H1 (cell line): ENCODE data around the gene KCNQ1. TPM values are rescaled to one million over a fixed set of nuclear protein-coding genes. Genes with fewer than 3 reads are reported as not detected.

Experiments
- CTCF ChIA-PET: fragments of 300-600 bp; sonication (Branson Sonifier 250); formaldehyde crosslinking; loops from one replicate; lab custom pipeline; 2021; ENCODE audit not compliant: partially characterized antibody; lab: Charles Lee
- POLR2A ChIA-PET: fragments of 300-600 bp; sonication (Branson Sonifier 250); formaldehyde crosslinking; loops from one replicate; lab custom pipeline; 2021; ENCODE audit warnings: inconsistent platforms; ENCODE audit not compliant: partially characterized antibody; lab: Charles Lee
- DNase-seq, 2 experiments: peaks; one replicate each; pipeline versions ENCODE4 v3.0.0 to v3.0.0-alpha.2; 2010 to 2022; ENCODE audit warnings: low spot score in 2 of 2, low read depth in 1 of 2, mixed read lengths in 1 of 2
- FAIRE-seq: peaks from 2 replicates; lab custom pipeline; 2011; peaks lifted over from hg19 to GRCh38; lab: Jason Lieb, UNC
- H2AFZ ChIP-seq: 2 replicates; pipeline ENCODE4 v1.8.1; 2012; ENCODE audit warnings: low read length, inconsistent platforms
- H2AK5ac ChIP-seq: 2 replicates; pipeline ENCODE4 v1.6.1; 2013; ENCODE audit warnings: low read depth, low read length
- H2BK120ac ChIP-seq: replicated peaks from 2 replicates; pipeline ENCODE3; 2013; ENCODE audit warnings: low read depth, low read length, inconsistent platforms
- H2BK12ac ChIP-seq: 2 replicates; pipeline ENCODE4 v1.6.1; 2013; ENCODE audit warnings: low read depth, low read length
- H2BK15ac ChIP-seq: 2 replicates; pipeline ENCODE4 v1.6.1; 2013; ENCODE audit warnings: low read length
- H2BK20ac ChIP-seq: 2 replicates; pipeline ENCODE4 v1.6.1; 2013; ENCODE audit warnings: low read length
- H2BK5ac ChIP-seq: 2 replicates; pipeline ENCODE4 v1.6.1; 2013; ENCODE audit warnings: low read depth, low read length
- H3K14ac ChIP-seq: 2 replicates; pipeline ENCODE4 v1.6.1; 2013; ENCODE audit warnings: inconsistent platforms; ENCODE audit not compliant: insufficient read length
- H3K18ac ChIP-seq: 2 replicates; pipeline ENCODE4 v1.6.1; 2013; ENCODE audit warnings: low read length; ENCODE audit errors: extremely low read depth
- H3K23ac ChIP-seq: 2 replicates; pipeline ENCODE4 v1.6.1; 2013; ENCODE audit warnings: inconsistent platforms; ENCODE audit not compliant: insufficient read length
- H3K23me2 ChIP-seq: 2 replicates; pipeline ENCODE4 v1.6.1; 2013; ENCODE audit warnings: low read depth, low read length
- H3K27ac ChIP-seq: 2 replicates; pipeline ENCODE4 v1.6.1; 2011; ENCODE audit warnings: low read depth, low read length, inconsistent platforms
- H3K27me3 ChIP-seq, 4 experiments: replicated peaks in 1 of 4; 1 replicate in 1 of 4; 2 replicates in 3 of 4; pipeline versions ENCODE4 v1.6.1 to v1.8.1; 2011 to 2013; ENCODE audit warnings: low read length in 3 of 4, mild to moderate bottlenecking in 3 of 4, inconsistent platforms in 2 of 4, mixed read lengths in 2 of 4, moderate library complexity in 1 of 4; ENCODE audit not compliant: control insufficient read depth in 3 of 4, insufficient read depth in 3 of 4; ENCODE audit errors: extremely low read depth in 1 of 4
- H3K36me3 ChIP-seq, 4 experiments: 2 replicates each; pipeline versions ENCODE4 v1.6.1 to v1.8.1; 2011 to 2013; ENCODE audit warnings: mild to moderate bottlenecking in 4 of 4, low read length in 3 of 4, moderate library complexity in 2 of 4, control low read depth in 1 of 4, inconsistent platforms in 1 of 4; ENCODE audit not compliant: insufficient read depth in 4 of 4, control insufficient read depth in 2 of 4
- H3K4ac ChIP-seq: replicated peaks from 2 replicates; pipeline ENCODE3; 2013; ENCODE audit warnings: low read length, low read depth, mixed read lengths, inconsistent platforms; ENCODE audit not compliant: insufficient read length
- H3K4me1 ChIP-seq, 4 experiments: replicated peaks in 1 of 4; 1 replicate in 1 of 4; 2 replicates in 3 of 4; pipeline versions ENCODE4 v1.6.1 to v1.8.1; 2011 to 2013; ENCODE audit warnings: low read length in 3 of 4, inconsistent platforms in 2 of 4, mixed read lengths in 1 of 4; ENCODE audit not compliant: insufficient read depth in 4 of 4, control insufficient read depth in 3 of 4
- H3K4me2 ChIP-seq, 2 experiments: 2 replicates each; pipeline versions ENCODE4 v1.6.1 to v1.8.1; 2011 to 2013; ENCODE audit warnings: low read depth in 2 of 2, low read length in 2 of 2, control low read depth in 1 of 2, inconsistent platforms in 1 of 2, mild to moderate bottlenecking in 1 of 2; ENCODE audit not compliant: insufficient read depth in 1 of 2
- H3K4me3 ChIP-seq, 4 experiments: fragments of 200-600, 300-600 bp in 1 of 4; sonication (generic), shearing (Covaris generic), sonication (Bioruptor Twin) in 1 of 4; 2 replicates each; pipeline versions ENCODE4 v1.5.1 to v1.8.1; 2011 to 2016; ENCODE audit warnings: low read length in 4 of 4, low read depth in 3 of 4, control low read depth in 2 of 4, inconsistent platforms in 2 of 4, mild to moderate bottlenecking in 2 of 4, mixed read lengths in 1 of 4, moderate library complexity in 1 of 4; ENCODE audit not compliant: insufficient read depth in 2 of 4; ENCODE audit errors: extremely low read depth in 1 of 4
- H3K56ac ChIP-seq: replicated peaks from 2 replicates; pipeline ENCODE3; 2013; ENCODE audit warnings: low read depth, mild to moderate bottlenecking, mixed read lengths, low read length, inconsistent platforms; ENCODE audit not compliant: insufficient read length
- H3K79me1 ChIP-seq: 2 replicates; pipeline ENCODE4 v1.6.1; 2013; ENCODE audit warnings: low read depth, low read length, control low read depth
- H3K79me2 ChIP-seq, 2 experiments: 2 replicates each; pipeline versions ENCODE4 v1.6.1 to v1.8.1; 2012 to 2013; ENCODE audit warnings: low read length in 2 of 2, mild to moderate bottlenecking in 2 of 2, inconsistent platforms in 1 of 2; ENCODE audit not compliant: insufficient read depth in 2 of 2, control insufficient read depth in 1 of 2
- H3K9ac ChIP-seq, 4 experiments: replicated peaks in 1 of 4; 1 replicate in 1 of 4; 2 replicates in 3 of 4; pipeline versions ENCODE4 v1.6.1 to v1.8.1; 2011 to 2013; ENCODE audit warnings: low read depth in 3 of 4, low read length in 3 of 4, control low read depth in 2 of 4, mild to moderate bottlenecking in 2 of 4, moderate library complexity in 2 of 4, inconsistent platforms in 1 of 4; ENCODE audit errors: extremely low read depth in 1 of 4
- H3K9me3 ChIP-seq, 2 experiments: 2 replicates each; pipeline versions ENCODE4 v1.6.1 to v1.8.1; 2012 to 2013; ENCODE audit warnings: mild to moderate bottlenecking in 2 of 2, moderate library complexity in 2 of 2, control low read depth in 1 of 2, inconsistent platforms in 1 of 2, low read depth in 1 of 2, low read length in 1 of 2, mixed read lengths in 1 of 2; ENCODE audit not compliant: insufficient read depth in 2 of 2
- H4K20me1 ChIP-seq, 2 experiments: replicated peaks in 1 of 2; 2 replicates each; pipeline versions ENCODE3 to v1.8.1; 2011 to 2013; ENCODE audit warnings: inconsistent platforms in 2 of 2, low read length in 2 of 2, mild to moderate bottlenecking in 1 of 2; ENCODE audit not compliant: insufficient read depth in 2 of 2, control insufficient read depth in 1 of 2
- H4K5ac ChIP-seq: 2 replicates; pipeline ENCODE4 v1.6.1; 2013; ENCODE audit warnings: low read length, low read depth, mixed read lengths, inconsistent platforms; ENCODE audit not compliant: insufficient read length
- H4K8ac ChIP-seq: 2 replicates; pipeline ENCODE4 v1.8.0; 2013; ENCODE audit warnings: mild to moderate bottlenecking, moderate library complexity, low read length, inconsistent platforms; ENCODE audit not compliant: insufficient read depth; ENCODE audit errors: extremely low read depth
- H4K91ac ChIP-seq: replicated peaks from 2 replicates; pipeline ENCODE3; 2013; ENCODE audit warnings: low read length, mixed read lengths, inconsistent platforms; ENCODE audit not compliant: insufficient read length
- CEBPB ChIP-seq: IDR thresholded peaks from 2 replicates; pipeline ENCODE4 v1.6.1; 2012; ENCODE audit warnings: low read depth, low read length
- SP2 ChIP-seq: IDR thresholded peaks from 2 replicates; pipeline ENCODE4 v1.6.1; 2012; ENCODE audit warnings: mild to moderate bottlenecking, low read length, inconsistent platforms
- SUZ12 ChIP-seq: fragments of 200-600 bp; sonication (generic); IDR thresholded peaks from 2 replicates; pipeline ENCODE4 v1.6.1; 2012; ENCODE audit warnings: mild to moderate bottlenecking, inconsistent platforms, low read length, moderate library complexity, mixed read lengths
- TBP ChIP-seq: IDR thresholded peaks from 2 replicates; pipeline ENCODE4 v1.6.1; 2011; ENCODE audit warnings: low read depth, low read length, improper control_type of control experiment
- WGBS, 2 experiments: shearing (Covaris generic) in 1 of 2; methylation state at CpG; one replicate each; pipeline versions ENCODE4 v1.1.6 to v1.1.7; 2013 to 2015; ENCODE audit warnings: low lambda C conversion rate in 2 of 2, mixed read lengths in 2 of 2, inconsistent platforms in 1 of 2, low coverage in 1 of 2, missing lambda C conversion rate in 1 of 2; ENCODE audit not compliant: insufficient replicate concordance in 2 of 2, insufficient coverage in 1 of 2, insufficient read length in 1 of 2; ENCODE audit errors: extremely low coverage in 1 of 2, missing lambda C conversion rate in 1 of 2; 5-methylcytosine and 5-hydroxymethylcytosine counted together
- long read RNA-seq, 2 experiments: library from RNA in 1 of 2; library from capped mRNA in 1 of 2; stranded (forward); transcript quantifications; one replicate each; pipeline ENCODE4 v2.0.0, GENCODE V29; 2021; ENCODE audit warnings: inconsistent platforms in 1 of 2
- polyA minus RNA-seq, 3 experiments: library from RNA; depleted of rRNA, polyadenylated mRNA; stranded (reverse); fragments of >200 nt; gene quantifications; 1 replicate in 2 of 3; 2 replicates in 1 of 3; pipeline ENCODE4 v1.2.3, GENCODE V29; 2011
- polyA plus RNA-seq, 7 experiments: library from polyadenylated mRNA; depleted of rRNA in 3 of 7; stranded (reverse) in 5 of 7; unstranded in 2 of 7; fragments of >200 nt in 5 of 7; fragments of 200-250 nt in 2 of 7; gene quantifications; 1 replicate in 5 of 7; 2 replicates in 1 of 7; 4 replicates in 1 of 7; pipeline versions ENCODE4 v1.2.1 to v1.2.3, GENCODE V29; 2011 to 2013; ENCODE audit warnings: missing spikeins in 2 of 7, mixed read lengths in 2 of 7
- total RNA-seq: library from RNA; stranded (reverse); fragmentation: NEBNext Ultra II Directional; extraction: Animal tissue kit (Norgen Biotek cat#: 25700); gene quantifications from 2 replicates; pipeline ENCODE4 v1.2.1, GENCODE V29; 2021
- TF ChIP-seq, protein P1 (sequence below): IDR thresholded peaks from 2 replicates; pipeline ENCODE4 v1.6.1; 2012; ENCODE audit warnings: inconsistent platforms

KCNQ1 gene, protein sequence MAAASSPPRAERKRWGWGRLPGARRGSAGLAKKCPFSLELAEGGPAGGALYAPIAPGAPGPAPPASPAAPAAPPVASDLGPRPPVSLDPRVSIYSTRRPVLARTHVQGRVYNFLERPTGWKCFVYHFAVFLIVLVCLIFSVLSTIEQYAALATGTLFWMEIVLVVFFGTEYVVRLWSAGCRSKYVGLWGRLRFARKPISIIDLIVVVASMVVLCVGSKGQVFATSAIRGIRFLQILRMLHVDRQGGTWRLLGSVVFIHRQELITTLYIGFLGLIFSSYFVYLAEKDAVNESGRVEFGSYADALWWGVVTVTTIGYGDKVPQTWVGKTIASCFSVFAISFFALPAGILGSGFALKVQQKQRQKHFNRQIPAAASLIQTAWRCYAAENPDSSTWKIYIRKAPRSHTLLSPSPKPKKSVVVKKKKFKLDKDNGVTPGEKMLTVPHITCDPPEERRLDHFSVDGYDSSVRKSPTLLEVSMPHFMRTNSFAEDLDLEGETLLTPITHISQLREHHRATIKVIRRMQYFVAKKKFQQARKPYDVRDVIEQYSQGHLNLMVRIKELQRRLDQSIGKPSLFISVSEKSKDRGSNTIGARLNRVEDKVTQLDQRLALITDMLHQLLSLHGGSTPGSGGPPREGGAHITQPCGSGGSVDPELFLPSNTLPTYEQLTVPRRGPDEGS
- total RNA-seq = 2.0 and 2.4 TPM in 2 replicates
- 1.9 and 2.4 TPM in 2 replicates for polyA plus RNA-seq (2011; rRNA removed)
- polyA plus RNA-seq (2011; cell fraction: cytosol; rRNA removed) = 1.4 TPM
- 2.3 TPM for polyA plus RNA-seq (2011; cell fraction: nucleus; rRNA removed)
- polyA plus RNA-seq (2012, experiment 1 of 2) = 1.4 to 2.5 TPM (median 2.0 TPM) in 4 replicates
- polyA plus RNA-seq (2012, experiment 2 of 2) = 2.2 TPM
- polyA plus RNA-seq (2013, experiment 1 of 2) = 2.0 TPM
- 2.0 TPM for polyA plus RNA-seq (2013, experiment 2 of 2)
- polyA minus RNA-seq (2011; rRNA and poly(A)+ RNA removed) = 1.3 and 2.8 TPM in 2 replicates
- polyA minus RNA-seq (2011; cell fraction: cytosol; rRNA and poly(A)+ RNA removed) = 1.8 TPM
- polyA minus RNA-seq (2011; cell fraction: nucleus; rRNA and poly(A)+ RNA removed) = 6.1 TPM
- long read RNA-seq, experiment 1, partial matches to known transcripts = 0 of 2 reads
- long read RNA-seq, experiment 1, other reads (novel, unspliced or antisense) = 2 of 2 reads
- long read RNA-seq, experiment 2 = 0 reads

DNA sequence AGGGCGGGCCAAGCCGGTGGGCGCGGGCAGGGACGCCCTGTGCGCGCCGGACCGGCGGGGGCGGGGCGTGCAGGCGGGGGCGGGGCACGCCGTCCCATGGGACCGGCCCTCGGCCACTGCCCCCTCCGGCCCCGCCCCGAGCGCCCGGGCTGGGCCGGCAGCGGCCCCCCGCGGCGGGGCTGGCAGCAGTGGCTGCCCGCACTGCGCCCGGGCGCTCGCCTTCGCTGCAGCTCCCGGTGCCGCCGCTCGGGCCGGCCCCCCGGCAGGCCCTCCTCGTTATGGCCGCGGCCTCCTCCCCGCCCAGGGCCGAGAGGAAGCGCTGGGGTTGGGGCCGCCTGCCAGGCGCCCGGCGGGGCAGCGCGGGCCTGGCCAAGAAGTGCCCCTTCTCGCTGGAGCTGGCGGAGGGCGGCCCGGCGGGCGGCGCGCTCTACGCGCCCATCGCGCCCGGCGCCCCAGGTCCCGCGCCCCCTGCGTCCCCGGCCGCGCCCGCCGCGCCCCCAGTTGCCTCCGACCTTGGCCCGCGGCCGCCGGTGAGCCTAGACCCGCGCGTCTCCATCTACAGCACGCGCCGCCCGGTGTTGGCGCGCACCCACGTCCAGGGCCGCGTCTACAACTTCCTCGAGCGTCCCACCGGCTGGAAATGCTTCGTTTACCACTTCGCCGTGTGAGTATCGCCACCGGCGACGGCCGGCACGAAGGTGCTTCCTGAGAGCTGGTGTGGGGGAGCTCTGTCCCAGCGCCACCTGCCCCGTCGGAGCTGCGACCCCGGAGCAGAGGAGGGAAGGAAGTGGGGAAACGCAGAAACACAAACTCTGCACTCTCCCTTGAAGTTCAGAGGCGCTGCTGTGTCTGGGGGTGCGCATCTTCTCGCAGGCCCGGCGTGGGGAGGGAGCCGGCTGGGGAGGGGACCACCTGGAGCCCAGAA is at the start of gene KCNQ1:
Gene KCNQ1, plus strand, starts transcription at position 188 of the 925 bp plus-strand sequence. Its CDS starts 91 bp downstream, at position 279.
- WGBS, 2 experiments = 16% methylated on average over 16 of the region's 116 CpGs; no CpG with 5 or more reads in 1 of the 2 experiments
- no peak within 1 kb of the TSS for H3K14ac ChIP-seq
- H3K9ac ChIP-seq = peak within 1 kb of the TSS in 2 of 4 experiments; percentile 23 to 58; a peak in 2 of 7 replicates
- peaks cover 0 to 3% (median 3%) of the 10 kb centered on the region in 4 experiments; a peak in 2 of 7 replicates for H3K4me1 ChIP-seq
- H3K23me2 ChIP-seq = peaks cover 7% of the 10 kb centered on the region; the same call in 1 of the 2 replicates
- peak within 1 kb of the TSS; percentile 19 for H3K18ac ChIP-seq
- H3K27me3 ChIP-seq = peaks cover 26 to 79% (median 62%) of the 10 kb centered on the region in 4 experiments
- no peak within 1 kb of the TSS for H3K27ac ChIP-seq
- H4K20me1 ChIP-seq = peaks cover 2 to 3% of the 10 kb centered on the region in 2 experiments
- FAIRE-seq (no peak), DNase-seq (no peak)
- H3K79me2 ChIP-seq = no peaks in the 10 kb centered on the region
- H3K36me3 ChIP-seq = no peaks in the 10 kb centered on the region
- H4K8ac ChIP-seq = peak within 1 kb of the TSS; percentile 68
- no peak within 1 kb of the TSS for H4K91ac ChIP-seq
- H2AK5ac ChIP-seq = no peak within 1 kb of the TSS
- H3K23ac ChIP-seq = no peak within 1 kb of the TSS
- POLR2A ChIA-PET = no interaction called here
- H3K4ac ChIP-seq = no peak within 1 kb of the TSS
- no peak within 1 kb of the TSS for H3K56ac ChIP-seq
- H2BK12ac ChIP-seq = no peak within 1 kb of the TSS
- H4K5ac ChIP-seq = no peak within 1 kb of the TSS
- peak within 1 kb of the TSS; percentile 80; the same call in 1 of the 2 replicates for H2AFZ ChIP-seq
- no peaks in the 10 kb centered on the region for H3K79me1 ChIP-seq
- H2BK5ac ChIP-seq = no peak within 1 kb of the TSS
- CTCF ChIA-PET = interaction anchor here (0.6 to 1.5 kb wide), 6 partner anchors 20 to 289 kb away, joined by 3 to 5 read pairs (median 4); no protein-coding TSS in a partner anchor
- no peak within 1 kb of the TSS for H2BK120ac ChIP-seq
- no peaks in the 10 kb centered on the region for H3K9me3 ChIP-seq
- peak within 1 kb of the TSS; percentile 33 to 70 (median 54); a peak in 7 of 8 replicates for H3K4me3 ChIP-seq
- H2BK20ac ChIP-seq = no peak within 1 kb of the TSS
- peak within 1 kb of the TSS; percentile 72; the same call in 1 of the 2 replicates for H2BK15ac ChIP-seq
- peak within 1 kb of the TSS; percentile 87 to 96 for H3K4me2 ChIP-seq
- TF ChIP-seq, protein P1, sequence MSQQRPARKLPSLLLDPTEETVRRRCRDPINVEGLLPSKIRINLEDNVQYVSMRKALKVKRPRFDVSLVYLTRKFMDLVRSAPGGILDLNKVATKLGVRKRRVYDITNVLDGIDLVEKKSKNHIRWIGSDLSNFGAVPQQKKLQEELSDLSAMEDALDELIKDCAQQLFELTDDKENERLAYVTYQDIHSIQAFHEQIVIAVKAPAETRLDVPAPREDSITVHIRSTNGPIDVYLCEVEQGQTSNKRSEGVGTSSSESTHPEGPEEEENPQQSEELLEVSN = peak; percentile 56; the same call in 1 of the 2 replicates
- no peak for TF ChIP-seq TBP
- peak; percentile 58; the same call in 1 of the 2 replicates for TF ChIP-seq SUZ12
- TF ChIP-seq SP2 = no peak
- no peak for TF ChIP-seq CEBPB
